Measurements from ENCODE around the gene CEPT1.

The CEPT1 gene

GRCh38 chr1:111104981-111105380, 35.0 kb upstream of the CEPT1 start:
- H2AFZ ChIP-seq = no peak overlapping the region
- no peaks in the 10 kb centered on the region for H3K4me1 ChIP-seq
- H3K9me3 ChIP-seq (ENCODE audit: control insufficient read depth, low read length) = peaks cover 5% of the 10 kb centered on the region
- TF ChIP-seq, protein P1, sequence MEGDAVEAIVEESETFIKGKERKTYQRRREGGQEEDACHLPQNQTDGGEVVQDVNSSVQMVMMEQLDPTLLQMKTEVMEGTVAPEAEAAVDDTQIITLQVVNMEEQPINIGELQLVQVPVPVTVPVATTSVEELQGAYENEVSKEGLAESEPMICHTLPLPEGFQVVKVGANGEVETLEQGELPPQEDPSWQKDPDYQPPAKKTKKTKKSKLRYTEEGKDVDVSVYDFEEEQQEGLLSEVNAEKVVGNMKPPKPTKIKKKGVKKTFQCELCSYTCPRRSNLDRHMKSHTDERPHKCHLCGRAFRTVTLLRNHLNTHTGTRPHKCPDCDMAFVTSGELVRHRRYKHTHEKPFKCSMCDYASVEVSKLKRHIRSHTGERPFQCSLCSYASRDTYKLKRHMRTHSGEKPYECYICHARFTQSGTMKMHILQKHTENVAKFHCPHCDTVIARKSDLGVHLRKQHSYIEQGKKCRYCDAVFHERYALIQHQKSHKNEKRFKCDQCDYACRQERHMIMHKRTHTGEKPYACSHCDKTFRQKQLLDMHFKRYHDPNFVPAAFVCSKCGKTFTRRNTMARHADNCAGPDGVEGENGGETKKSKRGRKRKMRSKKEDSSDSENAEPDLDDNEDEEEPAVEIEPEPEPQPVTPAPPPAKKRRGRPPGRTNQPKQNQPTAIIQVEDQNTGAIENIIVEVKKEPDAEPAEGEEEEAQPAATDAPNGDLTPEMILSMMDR (IDR thresholded peaks at IDR 0.05) = no peak
- H3K9ac ChIP-seq = no peak overlapping the region
- H3K79me2 ChIP-seq = no peaks in the 10 kb centered on the region
- H3K4me3 ChIP-seq (ENCODE audit: low read depth, low read length) = no peak overlapping the region
- H3K27ac ChIP-seq = no peak overlapping the region
- H3K4me2 ChIP-seq (ENCODE audit: low read length) = no peak overlapping the region
- no peaks in the 10 kb centered on the region for H3K36me3 ChIP-seq (ENCODE audit: control insufficient read depth, insufficient read depth, low read length)
- no peaks in the 10 kb centered on the region for H3K27me3 ChIP-seq (ENCODE audit: control insufficient read depth, insufficient read depth, low read length)

- no peak overlapping the region for H3K9ac ChIP-seq
- H3K27ac ChIP-seq = no peak overlapping the region
- H3K9me3 ChIP-seq (ENCODE audit: control insufficient read depth, low read length) = peaks cover 5% of the 10 kb centered on the region
- no peaks in the 10 kb centered on the region for H3K36me3 ChIP-seq (ENCODE audit: control insufficient read depth, insufficient read depth, low read length)
- no peaks in the 10 kb centered on the region for H3K27me3 ChIP-seq (ENCODE audit: control insufficient read depth, insufficient read depth, low read length)
- H3K4me2 ChIP-seq (ENCODE audit: low read length) = no peak overlapping the region
- TF ChIP-seq, protein P1 (IDR thresholded peaks at IDR 0.05) = no peak
- H3K4me3 ChIP-seq (ENCODE audit: low read depth, low read length) = no peak overlapping the region
- no peaks in the 10 kb centered on the region for H3K79me2 ChIP-seq
- no peak overlapping the region for H2AFZ ChIP-seq
- no peaks in the 10 kb centered on the region for H3K4me1 ChIP-seq
Observed at GRCh38 chr1:111110197-111110899, 29.7 kb upstream of the CEPT1 start.

DNA sequence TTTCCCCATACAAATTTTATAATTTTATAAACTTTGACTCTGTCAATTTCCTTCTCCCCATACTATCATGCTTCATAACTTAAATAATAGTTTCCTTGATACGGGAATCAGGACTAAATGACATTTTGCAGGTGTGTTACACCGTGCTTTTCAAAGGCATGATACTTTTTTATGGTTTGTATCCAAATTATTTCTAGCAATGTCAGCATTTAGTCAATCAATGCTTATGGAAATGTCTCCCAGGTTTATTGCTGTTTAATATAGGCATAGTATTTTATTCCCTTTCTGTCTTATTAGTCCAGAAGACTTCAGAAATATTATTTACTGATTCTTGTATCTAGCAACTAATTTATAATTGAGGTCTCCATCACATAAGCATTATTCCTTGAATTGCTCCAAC, 23.5 kb upstream of the CEPT1 start:
- no peak overlapping the region for H3K4me2 ChIP-seq (ENCODE audit: low read length)
- H3K4me3 ChIP-seq (ENCODE audit: low read depth, low read length) = no peak overlapping the region
- no peak overlapping the region for H2AFZ ChIP-seq
- no peaks in the 10 kb centered on the region for H3K27me3 ChIP-seq (ENCODE audit: control insufficient read depth, insufficient read depth, low read length)
- H3K36me3 ChIP-seq (ENCODE audit: control insufficient read depth, insufficient read depth, low read length) = no peaks in the 10 kb centered on the region
- H3K4me1 ChIP-seq = no peaks in the 10 kb centered on the region
- TF ChIP-seq, protein P1 (IDR thresholded peaks at IDR 0.05) = no peak
- H3K79me2 ChIP-seq = no peaks in the 10 kb centered on the region
- H3K9ac ChIP-seq = no peak overlapping the region
- no peaks in the 10 kb centered on the region for H3K9me3 ChIP-seq (ENCODE audit: control insufficient read depth, low read length)
- no peak overlapping the region for H3K27ac ChIP-seq

DNA sequence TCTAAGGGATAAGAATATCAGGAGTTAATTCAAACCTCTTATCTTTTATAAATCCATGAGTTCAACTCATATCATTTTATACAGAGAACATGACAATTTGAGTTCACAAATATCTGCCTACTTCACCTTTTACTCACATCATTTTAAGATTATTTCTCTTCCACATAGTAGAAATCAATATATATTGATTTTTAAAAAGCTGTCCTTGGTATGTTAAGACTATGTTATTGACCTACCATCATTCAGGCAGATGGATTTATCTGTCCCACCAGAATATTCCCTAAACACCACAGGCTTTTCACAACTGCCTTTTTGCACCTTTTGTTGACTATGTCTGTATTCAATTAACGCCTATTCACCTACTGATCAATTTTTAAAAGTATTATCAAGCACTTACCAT, 13.7 kb upstream of the CEPT1 start:
- H3K27me3 ChIP-seq (ENCODE audit: control insufficient read depth, insufficient read depth, low read length) = no peaks in the 10 kb centered on the region

More for the DNA sequence above, 13.7 kb upstream of the CEPT1 start:
- Histone ChIP-seq H3K4me3 (ENCODE audit: low read depth, low read length) (no peak overlapping the region), H3K36me3 (ENCODE audit: control insufficient read depth, insufficient read depth, low read length) (no peaks in the 10 kb centered on the region), H3K27ac (no peak overlapping the region), H3K9ac (no peak overlapping the region), H3K79me2 (no peaks in the 10 kb centered on the region), H3K4me2 (ENCODE audit: low read length) (no peak overlapping the region), H3K9me3 (ENCODE audit: control insufficient read depth, low read length) (no peaks in the 10 kb centered on the region), H2AFZ (no peak overlapping the region), H3K4me1 (no peaks in the 10 kb centered on the region)
- TF ChIP-seq, protein P1 (IDR thresholded peaks at IDR 0.05) = no peak
